H9 (cell line): ENCODE results near the gene C16orf90. TPM values are rescaled to one million over a fixed set of nuclear protein-coding genes. Genes with fewer than 3 reads are reported as not detected.

Experiments used
- DNase-seq: peaks from one replicate; pipeline ENCODE4 v3.0.0-alpha.2; 2017
- H2AFZ ChIP-seq: one replicate; pipeline ENCODE4 v1.6.1; 2013; ENCODE audit warnings: mild to moderate bottlenecking, low read length, control low read depth, moderate library complexity
- H2AK5ac ChIP-seq: 2 replicates; pipeline ENCODE4 v1.6.1; 2013; ENCODE audit warnings: low read length, control low read depth, mixed read lengths; ENCODE audit not compliant: insufficient read length
- H2BK120ac ChIP-seq: one replicate; pipeline ENCODE4 v1.6.1; 2013; ENCODE audit warnings: low read depth, mild to moderate bottlenecking, low read length, control low read depth, inconsistent platforms; ENCODE audit not compliant: poor library complexity, severe bottlenecking
- H2BK12ac ChIP-seq: 2 replicates; pipeline ENCODE4 v1.6.1; 2013; ENCODE audit warnings: low read length, control low read depth, mixed read lengths, low read depth; ENCODE audit not compliant: insufficient read length
- H2BK15ac ChIP-seq: 2 replicates; pipeline ENCODE4 v1.6.1; 2013; ENCODE audit warnings: low read depth, low read length, control low read depth
- H2BK20ac ChIP-seq: one replicate; pipeline ENCODE4 v1.6.1; 2013; ENCODE audit warnings: low read depth, mild to moderate bottlenecking, low read length, control low read depth, inconsistent platforms; ENCODE audit not compliant: poor library complexity, severe bottlenecking
- H2BK5ac ChIP-seq: 2 replicates; pipeline ENCODE4 v1.6.1; 2013; ENCODE audit warnings: low read length, control low read depth, mixed read lengths; ENCODE audit not compliant: insufficient read length
- H3K14ac ChIP-seq: 2 replicates; pipeline ENCODE4 v1.6.1; 2013; ENCODE audit warnings: low read length, control low read depth; ENCODE audit not compliant: insufficient read depth
- H3K18ac ChIP-seq: 2 replicates; pipeline ENCODE4 v1.6.1; 2013; ENCODE audit warnings: low read depth, mild to moderate bottlenecking, mixed read lengths, low read length, control low read depth; ENCODE audit not compliant: insufficient read length
- H3K23ac ChIP-seq: 2 replicates; pipeline ENCODE4 v1.6.1; 2013; ENCODE audit warnings: low read length, control low read depth, mixed read lengths, low read depth; ENCODE audit not compliant: insufficient read length
- H3K23me2 ChIP-seq: 2 replicates; pipeline ENCODE4 v1.6.1; 2013; ENCODE audit warnings: low read depth, mild to moderate bottlenecking, mixed read lengths, low read length, control low read depth; ENCODE audit not compliant: insufficient read length, poor library complexity, severe bottlenecking
- H3K27ac ChIP-seq: 2 replicates; pipeline ENCODE4 v1.5.1; 2013; ENCODE audit warnings: low read length, control low read depth, mixed read lengths, low read depth; ENCODE audit not compliant: insufficient read length
- H3K27me3 ChIP-seq: 2 replicates; pipeline ENCODE4 v1.6.1; 2013; ENCODE audit warnings: low read length, control low read depth, inconsistent platforms; ENCODE audit not compliant: insufficient read depth
- H3K4ac ChIP-seq: 2 replicates; pipeline ENCODE4 v1.6.1; 2013; ENCODE audit warnings: low read depth, mild to moderate bottlenecking, control low read depth, inconsistent platforms, low read length, moderate library complexity
- H3K4me1 ChIP-seq: 2 replicates; pipeline ENCODE4 v1.6.1; 2013; ENCODE audit warnings: low read length, control low read depth, inconsistent platforms; ENCODE audit not compliant: insufficient read depth
- H3K4me2 ChIP-seq: 2 replicates; pipeline ENCODE4 v1.6.1; 2013; ENCODE audit warnings: low read length, control low read depth, mixed read lengths; ENCODE audit not compliant: insufficient read length, insufficient read depth
- H3K56ac ChIP-seq: 2 replicates; pipeline ENCODE4 v1.6.1; 2013; ENCODE audit warnings: low read depth, mild to moderate bottlenecking, mixed read lengths, low read length, control low read depth; ENCODE audit not compliant: insufficient read length
- H3K79me1 ChIP-seq: 2 replicates; pipeline ENCODE4 v1.6.1; 2013; ENCODE audit warnings: low read depth, mild to moderate bottlenecking, moderate library complexity, low read length, control low read depth, inconsistent platforms; ENCODE audit not compliant: insufficient read depth, poor library complexity, severe bottlenecking
- H3K79me2 ChIP-seq: 2 replicates; pipeline ENCODE4 v1.6.1; 2013; ENCODE audit warnings: low read length, control low read depth, inconsistent platforms; ENCODE audit not compliant: insufficient read depth
- H3K9ac ChIP-seq: 2 replicates; pipeline ENCODE4 v1.6.1; 2013; ENCODE audit warnings: low read length, control low read depth, mixed read lengths; ENCODE audit not compliant: insufficient read length; ENCODE audit errors: extremely low read depth
- H3K9me3 ChIP-seq: one replicate; pipeline ENCODE4 v1.6.1; 2013; ENCODE audit warnings: low read depth, low read length, inconsistent platforms; ENCODE audit not compliant: control insufficient read depth
- H3T11ph ChIP-seq: one replicate; pipeline ENCODE4 v1.6.1; 2013; ENCODE audit warnings: mild to moderate bottlenecking, low read length, control low read depth, inconsistent platforms
- H4K20me1 ChIP-seq: one replicate; pipeline ENCODE4 v1.6.1; 2013; ENCODE audit not compliant: control insufficient read depth, insufficient read length, insufficient read depth
- H4K5ac ChIP-seq: 2 replicates; pipeline ENCODE4 v1.6.1; 2013; ENCODE audit warnings: low read depth, mild to moderate bottlenecking, mixed read lengths, low read length, control low read depth; ENCODE audit not compliant: insufficient read length
- H4K8ac ChIP-seq: replicated peaks from 2 replicates; pipeline ENCODE4 v1.6.1; 2013; ENCODE audit warnings: low read length, control low read depth, mixed read lengths, low read depth; ENCODE audit not compliant: insufficient read length
- H4K91ac ChIP-seq: 2 replicates; pipeline ENCODE4 v1.6.1; 2013; ENCODE audit warnings: low read depth, mild to moderate bottlenecking, moderate library complexity, mixed read lengths, low read length, control low read depth; ENCODE audit not compliant: insufficient read length
- H3K27ac Mint-ChIP-seq, 3 experiments: 2 replicates in 2 of 3; 3 replicates in 1 of 3; pipeline ENCODE4 v1.8.0; 2020 to 2021; ENCODE audit warnings: mixed read lengths in 3 of 3, mild to moderate bottlenecking in 1 of 3, moderate library complexity in 1 of 3
- H3K27me3 Mint-ChIP-seq: 2 replicates; pipeline ENCODE4 v1.8.0; 2021; ENCODE audit warnings: low read depth, mild to moderate bottlenecking, moderate library complexity, mixed read lengths
- H3K36me3 Mint-ChIP-seq, 3 experiments: 2 replicates in 2 of 3; 3 replicates in 1 of 3; pipeline ENCODE4 v1.8.0; 2020 to 2021; ENCODE audit warnings: low read depth in 3 of 3, mixed read lengths in 3 of 3; ENCODE audit not compliant: insufficient read depth in 1 of 3
- H3K4me1 Mint-ChIP-seq, 2 experiments: 2 replicates each; pipeline ENCODE4 v1.8.0; 2020; ENCODE audit warnings: mixed read lengths in 2 of 2
- H3K4me3 Mint-ChIP-seq, 2 experiments: 2 replicates in 1 of 2; 3 replicates in 1 of 2; pipeline ENCODE4 v1.8.0; 2020 to 2021; ENCODE audit warnings: mild to moderate bottlenecking in 2 of 2, mixed read lengths in 2 of 2, moderate library complexity in 1 of 2
- H3K9me3 Mint-ChIP-seq, 2 experiments: 2 replicates in 1 of 2; 3 replicates in 1 of 2; pipeline ENCODE4 v1.8.0; 2020; ENCODE audit warnings: mild to moderate bottlenecking in 2 of 2, mixed read lengths in 2 of 2, moderate library complexity in 1 of 2
- CTCF ChIP-seq: fragments of 200-600 bp; sonication (generic); conservative IDR thresholded peaks from 3 replicates; pipeline ENCODE4 v1.8.0; 2021; ENCODE audit warnings: antibody characterized with exemption, mild to moderate bottlenecking
- WGBS: extraction: QIAGEN DNeasy Blood & Tissue Kit; methylation state at CpG from one replicate; pipeline ENCODE4 v1.1.7; 2013; ENCODE audit warnings: missing lambda C conversion rate, low lambda C conversion rate, mixed read lengths; ENCODE audit not compliant: insufficient read length; ENCODE audit errors: extremely low coverage; 5-methylcytosine and 5-hydroxymethylcytosine counted together
- total RNA-seq: library from RNA; stranded (reverse); gene quantifications from 2 replicates; pipeline ENCODE4 v1.2.1, GENCODE V29; 2021

C16orf90 gene
- total RNA-seq, 1 experiment from 2014 or later = not detected

DNA sequence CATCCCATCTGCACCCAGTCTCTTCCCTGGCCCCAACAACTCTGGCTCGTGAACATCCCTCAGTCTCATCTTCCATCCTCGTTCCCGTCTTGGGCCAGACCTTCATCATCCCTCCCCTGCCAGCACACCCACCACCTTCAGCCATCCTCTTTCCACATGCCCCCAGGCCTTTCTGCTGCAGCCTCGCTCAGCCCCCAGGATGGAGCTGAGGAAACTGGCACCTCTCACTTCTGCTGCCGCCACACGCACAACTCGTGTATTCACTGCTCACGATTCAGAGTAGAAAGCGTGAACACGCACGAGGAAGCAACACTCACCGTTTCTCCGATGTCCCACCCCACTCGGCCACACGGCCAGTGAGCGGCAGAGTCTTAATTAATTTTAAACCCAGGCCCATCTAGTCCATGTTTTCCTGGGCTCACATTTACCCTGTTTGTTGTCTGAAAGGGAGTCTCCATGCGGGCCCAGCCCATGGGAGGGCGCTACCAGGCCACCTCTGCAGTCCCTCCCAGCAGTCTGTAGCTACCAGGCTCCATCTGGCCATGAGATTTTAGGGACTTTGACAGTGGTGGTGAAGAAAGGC is 12.5 kb downstream of the C16orf90 start:
- no peak overlapping the region for H4K8ac ChIP-seq
- H3K27ac Mint-ChIP-seq = peak overlapping the region in 1 of 3 experiments; percentile 54; a peak in 3 of 7 replicates
- H4K20me1 ChIP-seq = no peaks in the 10 kb centered on the region
- peaks cover 10% of the 10 kb centered on the region in 2 experiments for H3K4me1 Mint-ChIP-seq
- H3K23me2 ChIP-seq = no peaks in the 10 kb centered on the region
- H2BK5ac ChIP-seq = no peak overlapping the region
- no peak overlapping the region for H3K9ac ChIP-seq
- H3K23ac ChIP-seq = no peak overlapping the region
- no peak overlapping the region for H2BK12ac ChIP-seq
- H2BK120ac ChIP-seq = no peak overlapping the region
- no peak overlapping the region for H2AFZ ChIP-seq
- no peak for TF ChIP-seq CTCF
- H3K4me1 ChIP-seq = no peaks in the 10 kb centered on the region
- H3K79me2 ChIP-seq = no peaks in the 10 kb centered on the region; the same call in 1 of the 2 replicates
- H3K56ac ChIP-seq = no peak overlapping the region
- H3K18ac ChIP-seq = no peak overlapping the region
- H3K27ac ChIP-seq = no peak overlapping the region
- no peak overlapping the region for H3K4ac ChIP-seq
- no peaks in the 10 kb centered on the region for H3K79me1 ChIP-seq
- no peak overlapping the region for H3T11ph ChIP-seq
- WGBS = no CpG with 5 or more reads among the region's 18 CpGs
- no peaks in the 10 kb centered on the region for H3K27me3 ChIP-seq
- no peak overlapping the region for H2AK5ac ChIP-seq
- no peak for DNase-seq
- H2BK15ac ChIP-seq = no peak overlapping the region
- H3K9me3 Mint-ChIP-seq = no peaks in the 10 kb centered on the region
- H3K36me3 Mint-ChIP-seq = peaks cover 31 to 75% (median 57%) of the 10 kb centered on the region in 3 experiments; a peak in 6 of 7 replicates
- no peak overlapping the region for H4K5ac ChIP-seq
- no peak overlapping the region for H3K4me3 Mint-ChIP-seq
- H3K4me2 ChIP-seq = no peak overlapping the region
- H4K91ac ChIP-seq = no peak overlapping the region
- no peaks in the 10 kb centered on the region; the same call in 1 of the 2 replicates for H3K27me3 Mint-ChIP-seq
- no peak overlapping the region for H2BK20ac ChIP-seq
- H3K14ac ChIP-seq = no peak overlapping the region
- H3K9me3 ChIP-seq = no peaks in the 10 kb centered on the region
